Adipose tissue (tissue), 3 donors: ENCODE measurements around the gene VPS72. TPM values are rescaled to one million over a fixed set of nuclear protein-coding genes. Genes with fewer than 3 reads are reported as not detected.
A peak's percentile ranks its signal among the peaks of the same experiment; 100 is the strongest.

Experiments
- H3K27ac ChIP-seq: one replicate; pipeline ENCODE4 v1.5.1; 2013; ENCODE audit warnings: low read depth, low read length
- WGBS, 3 donors: extraction: QIAGEN DNeasy Blood & Tissue Kit; methylation state at CpG; one replicate each; pipeline ENCODE4 v1.1.7; 2013; 5-methylcytosine and 5-hydroxymethylcytosine counted together
- polyA plus RNA-seq, 3 donors: library from polyadenylated mRNA; stranded (reverse); fragments of 200-250 nt; gene quantifications; one replicate each; pipeline ENCODE4 v1.2.3, GENCODE V29; 2013
- donor health status: healthy with polysubstance abuse.
- donor health status: Bipolar disorder and iron deficiency.
- donor health status: healthy.

The VPS72 gene
- polyA plus RNA-seq, 3 donors: 19.9 to 34.8 (median 26.3) TPM

DNA sequence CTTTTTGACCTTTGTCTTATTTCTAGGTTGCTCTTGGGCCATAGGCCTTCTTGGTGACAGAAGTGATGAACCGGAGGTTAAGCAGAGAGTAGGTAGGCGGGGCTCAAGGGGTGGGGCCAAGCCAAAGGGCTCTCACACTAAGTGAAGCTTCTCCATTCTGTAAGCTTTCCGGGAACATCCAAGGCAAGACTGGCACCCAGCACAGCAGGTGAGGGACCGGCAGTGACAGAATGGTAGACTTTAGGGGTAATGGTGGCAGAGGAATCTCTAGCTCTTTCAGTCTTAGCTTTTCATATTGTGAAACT is 33.5 kb downstream of the VPS72 start, which contains the start of gene TNFAIP8L2:
Gene TNFAIP8L2 (plus strand): TSS at position 135 of the 305 bp plus-strand sequence. CDS start 2,049 bp downstream, outside the sequence.
- WGBS, 3 donors: 37 to 68% (median 40%) methylated on average over 4 of the region's 4 CpGs
- H3K27ac ChIP-seq: peak within 1 kb of the TSS; percentile 60

DNA sequence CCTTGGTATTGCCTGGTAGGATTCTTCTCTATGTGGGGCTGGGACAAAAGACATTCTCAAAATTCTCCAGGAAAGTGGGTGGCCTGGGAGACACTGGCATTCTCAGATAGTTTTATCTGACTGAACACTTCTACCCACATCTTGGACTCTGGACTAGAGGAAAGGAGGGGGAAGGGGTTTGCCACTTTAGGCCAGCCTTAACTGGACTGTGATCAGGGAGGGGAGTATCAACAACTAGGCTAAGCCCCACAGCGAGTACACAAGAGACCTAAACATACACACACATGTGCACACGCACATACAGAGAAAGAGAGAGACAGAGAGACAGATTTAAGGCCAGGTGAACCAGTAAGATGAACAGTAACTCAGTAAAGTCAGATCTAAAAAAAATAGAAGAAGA is 42.3 kb downstream of the VPS72 start:
- H3K27ac ChIP-seq: no peak overlapping the region
- 94 to 98% (median 98%) methylated on average over 2 of the region's 2 CpGs for WGBS, 3 donors

DNA sequence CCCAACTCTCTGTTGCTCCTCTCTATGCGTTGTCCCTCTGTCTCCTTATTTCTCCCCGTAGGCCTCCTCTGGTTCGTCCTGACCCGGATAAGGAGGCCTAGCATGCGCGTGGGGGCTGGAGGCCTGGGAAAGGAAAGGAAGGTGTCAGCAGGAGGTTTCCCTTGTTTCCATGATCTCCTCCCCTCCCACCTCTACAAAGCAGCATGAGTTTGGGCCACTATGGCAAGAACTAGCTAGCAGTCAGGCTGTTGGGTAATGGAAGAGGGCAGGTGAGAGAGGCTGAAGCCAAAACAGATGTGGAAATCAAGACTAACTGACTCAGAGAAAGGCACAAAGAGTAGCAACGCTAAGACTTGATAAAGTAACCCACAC is 42.9 kb downstream of the VPS72 start:
- H3K27ac ChIP-seq: no peak overlapping the region
- 5 to 23% (median 13%) methylated on average over 7 of the region's 7 CpGs for WGBS, 3 donors

DNA sequence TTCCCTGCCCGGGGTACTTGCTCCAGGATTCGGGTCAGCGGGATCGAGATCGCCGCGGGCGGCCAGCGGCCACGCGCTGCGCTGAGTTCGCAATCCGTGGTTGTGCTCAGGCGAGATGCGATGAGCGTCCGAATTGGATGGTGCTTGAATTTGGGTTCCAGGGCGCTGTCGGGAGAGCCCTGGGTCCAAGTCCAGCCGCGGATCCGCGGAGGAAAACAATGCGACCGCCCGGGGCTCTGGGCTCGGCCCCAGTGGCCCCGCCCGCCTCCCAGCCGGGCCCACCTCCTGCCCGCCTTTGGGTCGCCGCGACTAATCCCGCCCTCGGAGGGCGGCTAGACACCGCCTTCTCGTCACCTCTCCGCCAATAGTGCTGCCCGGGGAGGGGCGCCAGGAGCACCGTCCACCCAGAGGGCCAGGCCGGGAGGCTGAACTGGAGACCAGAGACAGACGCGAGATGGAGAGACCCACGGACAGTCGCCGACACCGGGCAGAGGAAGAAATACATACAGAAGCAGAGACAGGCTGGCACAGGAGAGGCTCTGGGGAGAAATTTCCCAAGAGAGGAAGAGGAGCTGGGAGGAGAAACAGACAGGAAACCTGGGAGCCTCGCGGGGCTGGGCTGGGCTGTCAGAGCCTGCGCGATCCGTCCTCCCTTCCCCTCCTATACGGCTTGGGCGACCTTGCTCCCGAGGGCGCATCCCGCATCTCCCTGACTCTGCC is 43.4 kb downstream of the VPS72 start, which contains the start of gene SEMA6C:
Gene SEMA6C (minus strand): TSS at position 220 of the 720 bp plus-strand sequence. CDS start 4,010 bp downstream, outside the sequence.
- no peak within 1 kb of the TSS for H3K27ac ChIP-seq
- whole genome bisulfite sequencing, 3 donors: 0 to 1% (median 1%) methylated on average over 60 to 61 of the region's 61 CpGs

DNA sequence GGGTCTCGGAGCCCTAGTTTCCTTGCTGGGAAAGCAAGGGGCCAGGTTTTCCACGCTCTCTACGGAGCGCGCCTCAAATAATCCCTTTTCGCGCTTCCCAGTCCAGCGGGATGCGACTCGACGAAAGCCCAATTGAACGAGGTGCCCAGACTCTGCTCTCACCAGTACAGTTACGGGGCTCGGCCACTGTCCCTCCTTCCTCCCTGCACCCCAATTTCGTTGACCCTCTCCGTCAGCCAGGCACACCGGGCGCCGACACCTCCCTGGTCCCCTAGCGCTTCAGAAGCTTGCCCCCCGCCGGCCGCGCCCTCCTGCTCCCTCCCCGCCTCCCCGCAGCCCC is 44.0 kb downstream of the VPS72 start:
- WGBS, 3 donors: 1 to 3% (median 2%) methylated on average over 26 of the region's 26 CpGs
- no peak overlapping the region for H3K27ac ChIP-seq

GRCh38 chr1:151145304-151146071 is 44.5 kb downstream of the VPS72 start:
- WGBS, 3 donors: 16 to 28% (median 16%) methylated on average over 36 to 43 of the region's 43 CpGs
- H3K27ac ChIP-seq: no peak overlapping the region

DNA sequence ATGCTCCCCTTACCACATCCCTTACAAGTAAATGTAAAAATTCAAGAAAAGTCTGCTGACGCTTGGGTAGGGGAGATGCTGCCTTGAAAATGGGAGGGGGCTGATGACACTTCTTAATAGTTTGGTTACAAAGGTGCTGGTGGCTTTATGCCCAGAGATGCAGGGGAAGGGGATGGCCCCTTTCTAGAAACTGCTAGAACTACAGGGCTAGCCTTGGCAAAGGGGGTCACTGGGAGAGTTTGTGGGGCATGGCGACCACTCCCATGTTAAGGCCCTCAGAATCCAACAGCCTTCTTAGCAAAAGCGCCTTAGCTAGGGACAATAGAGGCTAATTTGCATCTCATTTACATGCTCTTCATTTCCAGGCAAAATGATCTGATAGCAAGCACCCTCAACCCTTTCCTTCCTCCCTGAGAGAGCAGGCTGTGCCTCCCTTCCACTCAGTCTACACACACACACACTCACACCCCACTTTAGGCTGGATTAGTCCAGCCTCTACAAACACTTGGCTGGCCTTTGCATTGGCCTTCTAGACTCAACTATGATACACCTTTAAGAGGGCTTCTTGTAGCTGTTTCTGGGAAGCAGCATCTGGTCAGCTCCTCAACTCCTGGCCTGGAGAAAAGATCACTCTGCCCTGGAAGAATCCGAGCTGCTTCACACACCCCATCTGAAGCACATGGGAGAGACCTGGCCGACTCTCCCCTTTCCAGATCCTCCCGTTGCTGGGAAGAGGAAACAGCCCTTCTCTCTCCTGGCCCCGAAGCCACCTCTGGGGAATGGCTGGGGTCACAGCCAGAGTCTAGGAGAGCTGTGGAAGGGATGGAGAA is 45.3 kb downstream of the VPS72 start:
- 46 to 67% (median 54%) methylated on average over 7 of the region's 7 CpGs for WGBS, 3 donors
- no peak overlapping the region for H3K27ac ChIP-seq

- 56 to 84% (median 58%) methylated on average over 4 to 5 of the region's 5 CpGs for WGBS, 3 donors
- no peak overlapping the region for H3K27ac ChIP-seq
These were observed 46.0 kb downstream of the VPS72 start for GRCh38 chr1:151143986-151144385.

DNA sequence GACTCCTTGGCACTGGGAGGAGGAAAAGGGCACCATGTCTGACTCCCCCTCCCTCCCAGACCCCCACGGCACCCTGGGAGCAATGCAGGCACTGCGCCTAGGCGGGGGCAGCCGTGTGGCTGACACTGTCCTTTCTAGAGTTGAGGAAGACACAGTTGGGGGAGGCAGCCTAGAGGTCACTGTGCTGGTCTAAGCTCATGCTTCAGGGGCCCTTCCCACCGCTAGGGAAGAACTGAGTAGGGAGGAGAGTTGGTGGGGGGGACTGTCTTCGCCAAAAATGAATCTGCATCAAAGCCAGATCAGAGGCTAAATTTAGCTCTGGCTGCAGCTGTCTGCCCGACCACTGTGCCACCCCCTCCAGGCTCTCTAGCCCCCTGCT is 47.0 kb downstream of the VPS72 start:
- WGBS, 3 donors: 61 to 80% (median 78%) methylated on average over 7 of the region's 7 CpGs
- no peak overlapping the region for H3K27ac ChIP-seq

GRCh38 chr1:151142411-151143056 is 47.5 kb downstream of the VPS72 start:
- no peak overlapping the region for H3K27ac ChIP-seq
- WGBS, 3 donors: 70 to 96% (median 78%) methylated on average over 4 to 5 of the region's 5 CpGs

DNA sequence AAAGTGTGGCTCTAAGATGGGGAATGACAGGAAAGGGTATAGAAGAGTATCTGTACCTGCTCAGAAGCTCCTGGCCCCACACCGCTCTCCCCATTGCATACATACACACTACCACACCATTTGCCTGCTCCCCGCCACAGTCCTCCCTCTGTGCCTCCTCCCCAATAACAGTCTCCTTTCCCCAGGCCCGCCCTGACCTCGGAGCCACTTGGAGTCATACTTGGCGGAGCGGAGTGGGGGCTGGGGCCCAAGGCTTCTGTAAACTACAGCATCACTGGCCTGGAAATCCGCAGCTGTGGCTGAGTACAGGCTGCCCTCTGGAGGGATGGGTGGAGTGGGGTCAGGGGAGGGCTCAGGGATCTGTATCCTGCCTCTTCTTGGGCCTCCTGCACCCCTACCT is 52.2 kb downstream of the VPS72 start:
- WGBS, 3 donors: 92% methylated on average over 7 of the region's 7 CpGs
- no peak overlapping the region for H3K27ac ChIP-seq

DNA sequence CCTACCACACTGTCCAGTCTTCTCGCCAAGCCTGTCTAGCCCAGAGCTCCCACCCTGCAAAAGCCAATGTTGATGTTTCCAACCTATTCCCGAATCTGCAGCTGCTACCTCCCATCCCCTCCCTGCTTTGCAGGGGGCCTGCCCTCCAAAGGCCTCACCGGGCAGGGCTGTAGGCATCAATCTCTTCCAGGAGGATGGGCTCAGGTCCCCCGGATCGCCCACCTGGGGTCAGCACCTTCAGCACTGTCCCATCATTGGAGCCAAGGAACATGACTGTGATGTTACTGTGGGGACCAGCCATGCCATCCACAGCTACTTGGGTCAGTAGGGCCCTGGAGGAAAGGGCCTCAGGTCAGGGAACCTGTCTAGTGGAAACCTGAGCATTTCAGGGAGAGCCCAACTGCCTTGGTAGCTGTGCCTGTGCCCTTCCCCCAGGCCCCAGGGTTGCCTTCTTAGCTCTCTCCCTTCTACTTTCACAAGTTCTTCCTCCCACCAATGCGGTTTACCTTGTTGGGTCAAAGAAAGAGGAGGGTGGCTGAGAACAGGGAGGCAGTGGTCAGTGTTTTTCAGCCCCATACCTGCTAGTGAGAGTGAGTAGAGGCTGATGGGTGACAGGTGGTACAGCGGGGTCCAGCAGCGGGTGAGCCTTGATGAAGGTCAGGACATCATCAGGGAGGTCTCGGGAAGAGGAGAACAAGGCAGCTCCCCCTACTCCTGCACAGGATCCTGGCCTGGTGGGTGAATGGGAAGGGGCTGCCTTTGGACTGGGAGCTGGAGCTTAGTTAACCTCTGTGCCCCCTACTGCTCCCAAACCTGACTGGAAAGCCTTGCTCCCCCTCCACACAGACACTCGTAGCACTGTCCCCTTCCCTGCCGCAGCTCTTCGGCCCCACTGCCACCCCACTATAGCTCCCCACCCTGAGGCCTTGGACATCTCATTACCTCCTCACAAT is 54.3 kb downstream of the VPS72 start:
- WGBS, 3 donors: 88 to 91% (median 91%) methylated on average over 12 of the region's 12 CpGs
- H3K27ac ChIP-seq: no peak overlapping the region

DNA sequence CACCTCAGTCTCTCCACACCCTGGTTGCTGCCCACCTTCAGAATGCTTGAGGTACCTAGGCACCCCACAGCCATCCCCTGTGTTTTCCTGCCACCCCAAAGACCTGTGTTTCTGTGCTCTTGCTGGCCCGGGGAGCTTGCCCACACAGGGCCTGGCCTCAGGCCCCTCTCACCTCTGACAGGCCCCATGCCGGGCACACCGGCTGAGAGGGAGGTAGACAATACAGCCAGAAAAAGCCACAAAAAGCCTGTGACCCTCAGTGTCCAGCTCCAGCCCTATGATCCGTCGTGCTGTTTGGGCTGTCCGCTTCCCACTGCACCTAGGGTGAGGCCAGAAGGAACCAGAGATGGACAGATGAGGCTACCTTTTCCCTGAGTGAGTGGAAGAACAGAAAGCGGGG is 55.0 kb downstream of the VPS72 start:
- H3K27ac ChIP-seq: no peak overlapping the region
- WGBS, 3 donors: 92 to 95% (median 94%) methylated on average over 7 of the region's 7 CpGs

- 89 to 90% (median 90%) methylated on average over 3 of the region's 3 CpGs for WGBS, 3 donors
- H3K27ac ChIP-seq: no peak overlapping the region
These were observed 55.6 kb downstream of the VPS72 start for GRCh38 chr1:151134396-151134795.

GRCh38 chr1:151133018-151133806 is 56.8 kb downstream of the VPS72 start:
- no peak overlapping the region for H3K27ac ChIP-seq
- 48 to 71% (median 66%) methylated on average over 49 to 64 of the region's 65 CpGs for WGBS, 3 donors

DNA sequence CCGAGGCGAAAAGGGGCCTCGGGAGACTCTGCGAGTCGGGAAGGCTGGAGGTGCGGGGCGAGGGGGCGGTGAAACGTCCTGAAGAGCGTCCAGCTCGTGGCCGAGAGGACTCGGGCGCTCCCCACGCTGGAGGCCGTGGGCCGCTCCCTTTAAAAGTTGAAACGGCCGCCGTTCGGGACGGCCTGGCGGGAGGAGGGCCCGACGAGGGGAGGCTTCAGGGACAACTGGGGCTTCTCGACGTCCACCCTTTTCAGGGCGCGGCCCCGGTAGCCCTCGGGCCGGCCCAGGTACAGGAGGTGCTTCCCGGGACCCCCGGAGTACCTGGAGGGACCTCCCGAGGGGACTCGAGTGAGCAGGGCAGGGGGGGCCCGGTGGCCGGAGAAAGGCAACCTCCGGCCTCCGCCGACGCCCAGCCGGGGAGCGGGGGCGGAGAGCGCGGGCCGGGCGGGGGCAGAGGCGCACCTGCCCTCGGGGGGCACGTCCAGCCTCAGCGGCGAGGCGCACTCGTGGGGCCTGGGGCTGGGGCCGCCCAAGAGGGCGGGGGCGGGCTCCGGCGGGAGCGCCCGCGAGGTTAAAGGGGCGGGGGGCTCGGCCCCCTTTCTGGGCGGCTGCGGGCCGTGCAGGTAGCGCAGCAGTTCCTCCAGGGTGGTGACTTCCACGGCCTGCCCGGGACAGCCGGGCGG is 57.5 kb downstream of the VPS72 start:
- WGBS, 3 donors: 44 to 62% (median 55%) methylated on average over 49 to 74 of the region's 74 CpGs
- no peak overlapping the region for H3K27ac ChIP-seq
